Stimulated activated CD8-positive, alpha-beta memory T cell treated with anti-CD3 and anti-CD28 coated beads, Interleukin-12 subunit alpha, Interleukin-12 subunit beta, amount 100 ng/mL, for 1 hour (primary cell): Measurements from ENCODE around the gene NAT16.

Source experiments
- DNase-seq: peaks from one replicate; pipeline ENCODE4 v3.0.0-alpha.2; 2020; ENCODE audit warnings: low read depth

Gene NAT16

DNA sequence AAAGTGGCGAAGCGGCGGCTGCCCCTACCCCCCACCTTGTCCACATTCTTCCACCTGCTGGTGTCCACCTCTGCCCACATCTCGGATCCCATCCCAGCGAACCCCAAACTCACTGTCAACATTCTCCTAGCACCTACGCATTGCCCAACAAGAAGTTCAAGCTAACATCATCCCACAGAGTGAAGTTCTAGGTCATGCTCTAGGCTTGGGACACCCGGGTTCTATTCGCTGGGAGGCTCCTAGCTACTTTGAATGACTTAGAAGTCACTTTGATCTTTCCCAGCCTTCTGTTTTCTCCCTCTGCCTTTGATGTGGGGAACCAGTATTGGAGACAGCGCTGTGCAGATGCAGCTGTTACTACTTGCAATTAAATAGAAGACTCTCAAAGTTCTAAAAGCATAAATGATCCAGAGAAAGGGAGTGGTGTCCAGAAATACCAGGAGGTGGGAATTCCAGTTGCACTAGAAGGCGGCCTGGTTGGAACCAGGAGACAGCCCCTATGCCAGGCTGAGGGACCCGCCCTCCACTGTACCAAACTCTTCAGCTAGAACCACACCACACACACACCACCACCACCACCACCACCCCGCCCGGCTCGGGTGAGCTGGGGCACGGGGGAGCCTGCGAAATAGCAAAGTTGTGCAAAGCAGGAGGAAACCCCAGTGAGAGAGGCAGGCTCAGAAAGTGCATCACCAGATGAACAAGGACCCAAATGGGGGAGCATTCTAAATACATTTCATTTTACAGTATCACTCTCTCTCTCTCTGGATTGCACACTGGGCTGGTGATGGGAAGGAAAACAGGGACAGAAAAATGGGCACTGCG, 9.3 kb downstream of the NAT16 start:
- DNase-seq: no peak

GRCh38 chr7:101169838-101170551, 10.1 kb downstream of the NAT16 start:
- DNase-seq: peak; percentile 73

DNA sequence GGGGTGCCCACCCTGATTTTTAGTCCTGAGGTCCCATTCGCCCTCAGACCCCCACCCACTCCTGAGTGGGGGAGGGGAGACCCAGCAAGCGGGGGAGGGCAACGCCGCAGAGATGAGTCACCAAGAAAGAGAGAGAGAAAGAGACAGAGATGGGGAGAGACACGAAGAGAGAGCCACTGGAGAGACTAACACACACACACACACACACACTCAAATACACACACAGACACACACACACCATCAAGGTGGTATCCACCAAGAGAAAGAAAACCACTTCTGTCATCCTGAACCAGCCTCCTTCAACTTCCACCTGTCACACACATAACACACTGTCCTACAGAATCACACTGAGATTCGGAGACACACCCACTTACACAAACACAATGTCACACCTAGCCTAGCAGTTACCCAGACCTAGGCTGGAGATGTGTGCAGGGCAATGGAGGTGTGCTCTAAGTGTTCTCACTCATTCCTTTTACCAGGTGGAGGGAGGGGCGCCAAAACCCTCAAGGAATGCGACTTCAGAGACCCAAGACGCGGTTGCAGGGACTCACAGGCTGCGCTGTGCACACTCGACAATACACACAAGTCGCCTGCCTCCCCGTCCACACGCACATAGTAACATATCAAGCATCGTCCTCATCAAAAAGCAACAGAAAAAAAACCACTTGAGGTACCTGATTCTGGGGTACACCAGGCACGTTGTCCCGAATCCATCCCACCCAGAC, 10.8 kb downstream of the NAT16 start:
- DNase-seq: no peak

DNA sequence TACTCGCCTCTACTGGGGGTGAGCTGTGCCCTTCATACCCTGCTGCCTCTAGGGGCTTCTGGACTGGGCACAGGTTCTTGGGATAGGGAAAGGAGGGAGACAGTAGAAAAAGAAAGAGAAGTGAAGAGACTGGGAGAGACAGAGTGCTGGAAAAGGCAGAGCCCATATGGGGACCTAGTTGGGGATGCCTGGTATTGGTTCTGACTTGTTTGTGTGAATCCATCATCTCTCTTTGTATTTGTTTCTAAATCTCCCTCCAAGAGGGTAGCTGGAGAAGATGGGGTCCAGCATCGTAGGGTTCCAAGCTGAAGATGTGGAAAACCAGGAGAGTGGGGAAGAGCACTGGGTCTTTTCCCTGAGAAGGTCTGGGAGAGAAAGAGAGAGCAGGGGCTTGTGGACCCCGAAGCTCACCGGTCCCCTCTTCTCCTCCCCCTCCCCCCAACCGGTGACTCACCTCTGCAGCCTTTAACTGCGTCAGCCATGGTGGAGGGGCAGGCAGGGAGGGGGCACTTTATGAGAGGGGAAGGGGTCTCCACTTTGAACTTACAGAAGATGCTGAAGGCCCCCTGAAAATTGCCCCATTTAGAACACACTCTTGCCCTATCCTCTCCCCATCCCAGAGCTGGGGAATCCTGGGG, 11.6 kb downstream of the NAT16 start:
- DNase-seq: no peak

GRCh38 chr7:101167645-101168411, 12.3 kb downstream of the NAT16 start:
- no peak for DNase-seq

GRCh38 chr7:101166909-101167644, 13.0 kb downstream of the NAT16 start:
- DNase-seq: no peak

- no peak for DNase-seq
Observed at GRCh38 chr7:101166648-101166908, 13.5 kb downstream of the NAT16 start.

- DNase-seq: no peak
Observed at GRCh38 chr7:101165958-101166647, 14.0 kb downstream of the NAT16 start.

GRCh38 chr7:101165075-101165957, 14.8 kb downstream of the NAT16 start, which contains the start of gene VGF:
Gene VGF, minus strand, starts transcription at chr7:101165569. Its CDS starts 726 bp downstream, at chr7:101164843.
- peak; percentile 83 for DNase-seq

DNA sequence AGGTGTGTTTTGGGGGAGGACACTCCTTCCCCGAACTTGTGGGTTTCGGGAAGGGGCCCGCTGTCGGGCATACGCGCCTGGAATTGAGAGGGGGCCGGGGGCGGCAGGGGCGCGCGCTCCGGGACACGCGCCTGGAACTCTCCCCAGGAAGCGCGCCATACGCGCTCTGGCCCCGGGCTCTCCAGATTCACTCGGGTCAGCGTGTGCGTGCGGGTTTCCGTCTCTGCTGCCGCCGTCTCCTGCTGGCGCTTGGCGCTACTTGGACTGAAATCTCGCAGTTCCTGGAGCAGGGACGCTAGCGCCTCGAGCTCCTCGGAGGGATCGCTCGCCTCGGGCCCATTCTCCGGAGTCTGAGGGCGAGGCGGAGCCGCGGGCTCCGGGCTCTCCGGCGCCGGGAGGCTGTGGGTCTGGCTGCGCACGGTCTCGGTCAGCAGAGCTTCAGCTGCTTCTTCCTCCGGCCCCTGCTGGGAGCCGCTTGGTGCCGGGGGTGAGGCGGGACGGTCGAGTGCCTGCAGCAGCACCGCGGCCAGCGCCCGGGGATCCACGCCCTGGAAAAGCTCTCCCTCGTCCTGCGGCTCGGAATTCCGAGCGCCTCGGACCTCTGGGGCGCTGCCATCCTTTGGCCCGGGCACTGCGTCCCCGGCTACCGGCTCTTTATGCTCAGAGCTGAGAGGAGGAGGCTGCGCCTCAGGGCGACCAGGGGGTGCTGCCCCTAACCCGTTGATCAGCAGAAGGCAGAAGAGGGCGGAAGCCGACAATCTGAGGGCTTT, 15.8 kb downstream of the NAT16 start:
- DNase-seq: no peak

DNA sequence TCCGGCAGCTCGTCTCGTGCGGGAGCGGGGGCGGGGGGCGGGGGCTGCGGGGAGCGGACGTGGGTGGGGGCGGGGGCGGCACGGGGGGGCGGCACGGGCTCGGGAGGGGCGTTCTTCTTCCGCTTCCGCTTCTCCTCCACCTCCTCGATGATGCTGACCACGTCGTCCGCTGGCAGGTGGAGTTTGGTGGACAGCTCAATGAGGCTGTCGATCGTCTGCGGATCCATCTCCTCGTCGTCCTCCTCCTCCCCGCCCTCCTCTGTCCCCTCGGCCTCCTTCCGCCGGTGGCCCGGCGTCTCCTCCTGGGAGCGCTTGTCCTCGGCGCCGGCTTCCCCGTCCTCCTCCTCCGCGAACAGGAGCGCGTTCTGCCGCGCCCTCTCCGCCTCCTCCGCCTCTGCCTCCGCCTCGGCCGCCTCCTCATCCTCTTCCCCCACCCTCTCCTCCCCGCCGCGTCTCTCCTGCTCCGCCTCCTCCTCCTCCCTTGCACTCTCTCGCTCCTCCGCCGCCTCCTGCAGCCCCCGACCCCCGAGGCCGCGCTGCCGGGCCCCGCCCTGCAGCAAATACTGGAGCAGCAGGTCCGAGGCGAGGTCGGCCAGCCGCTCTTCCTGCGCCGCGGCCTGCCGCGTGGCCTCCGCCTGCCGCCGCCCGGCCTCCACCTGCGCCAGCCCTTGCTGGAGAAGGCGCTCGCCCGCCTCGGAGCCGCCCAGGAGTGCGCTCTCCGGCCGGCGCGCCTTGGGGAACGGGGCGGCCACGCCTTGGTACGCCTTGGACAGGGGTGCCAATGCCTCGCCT, 16.6 kb downstream of the NAT16 start:
- DNase-seq: no peak

DNA sequence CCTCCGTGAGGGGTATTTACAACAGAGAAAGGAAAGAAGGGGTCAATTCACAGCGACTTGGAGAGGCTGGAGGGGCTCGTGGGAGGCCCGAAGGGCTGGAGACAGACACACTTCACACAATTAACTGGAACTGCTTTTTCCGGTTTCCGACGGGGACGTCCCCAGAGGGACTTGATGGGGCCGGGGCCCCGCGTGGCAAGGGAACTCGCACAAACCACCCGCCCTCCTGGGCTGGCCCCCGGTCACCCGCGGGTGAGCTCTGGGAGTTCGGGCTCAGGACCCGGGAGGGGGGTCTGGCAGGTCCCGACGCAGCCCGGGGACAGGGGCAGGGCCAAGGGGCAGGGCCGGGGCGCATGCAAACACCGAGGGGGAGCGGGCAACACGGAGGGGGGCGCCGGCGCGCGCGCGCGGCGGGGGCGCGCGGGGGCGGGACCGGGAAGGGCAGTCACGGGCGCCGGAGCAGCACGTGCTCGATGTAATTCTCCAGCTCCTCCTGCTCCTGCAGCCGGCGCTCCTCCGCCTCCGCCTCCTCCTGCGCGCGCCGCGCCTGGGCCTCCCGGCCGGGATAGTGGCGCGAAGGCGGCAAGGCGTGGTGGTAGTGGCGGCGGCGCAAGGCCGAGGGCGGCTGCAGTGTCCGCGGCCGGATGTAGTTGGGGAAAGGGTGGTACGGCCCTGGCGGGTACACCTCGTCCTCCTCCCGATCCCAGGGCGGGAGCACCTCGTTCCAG, 17.4 kb downstream of the NAT16 start:
- DNase-seq: no peak

DNA sequence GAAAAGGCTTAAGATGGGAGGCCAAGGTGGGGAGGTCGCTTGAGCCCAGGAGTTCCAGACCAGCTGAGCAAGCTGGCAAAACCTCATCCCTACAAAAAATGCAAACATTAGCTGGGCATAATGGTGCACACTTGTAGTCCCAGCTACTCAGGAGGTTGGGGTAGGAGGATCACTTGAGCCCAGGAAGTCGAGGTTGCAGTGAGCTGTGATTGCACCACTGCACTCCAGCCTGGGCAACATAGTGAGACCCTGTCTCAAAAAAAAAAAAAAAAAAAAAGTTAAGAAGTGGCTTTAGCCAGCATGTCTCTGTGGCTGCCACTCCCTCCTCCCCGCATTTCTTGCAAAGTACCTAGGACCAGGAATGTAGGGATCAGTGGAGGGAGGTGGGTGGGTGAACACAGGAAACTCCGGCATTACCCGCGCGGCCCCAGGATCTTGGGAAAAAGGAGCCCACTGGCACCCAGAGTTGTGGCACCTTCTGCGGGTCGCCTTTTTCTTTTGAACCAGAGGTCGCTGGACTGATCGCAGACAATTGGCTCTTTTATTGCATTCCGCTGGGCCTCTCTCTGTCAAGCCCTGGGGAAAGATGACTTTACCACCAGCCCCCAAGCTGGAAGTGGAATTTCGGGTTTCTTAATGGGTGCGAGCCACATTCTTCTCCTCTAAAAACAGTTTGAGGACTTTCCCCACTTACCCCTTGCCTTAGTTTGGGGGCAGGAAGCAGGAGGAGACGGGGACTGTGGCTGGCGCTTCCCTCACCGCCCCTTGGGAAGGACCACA, 18.2 kb downstream of the NAT16 start:
- no peak for DNase-seq

- no peak for DNase-seq
Observed at GRCh38 chr7:101160910-101161309, 19.2 kb downstream of the NAT16 start.

DNA sequence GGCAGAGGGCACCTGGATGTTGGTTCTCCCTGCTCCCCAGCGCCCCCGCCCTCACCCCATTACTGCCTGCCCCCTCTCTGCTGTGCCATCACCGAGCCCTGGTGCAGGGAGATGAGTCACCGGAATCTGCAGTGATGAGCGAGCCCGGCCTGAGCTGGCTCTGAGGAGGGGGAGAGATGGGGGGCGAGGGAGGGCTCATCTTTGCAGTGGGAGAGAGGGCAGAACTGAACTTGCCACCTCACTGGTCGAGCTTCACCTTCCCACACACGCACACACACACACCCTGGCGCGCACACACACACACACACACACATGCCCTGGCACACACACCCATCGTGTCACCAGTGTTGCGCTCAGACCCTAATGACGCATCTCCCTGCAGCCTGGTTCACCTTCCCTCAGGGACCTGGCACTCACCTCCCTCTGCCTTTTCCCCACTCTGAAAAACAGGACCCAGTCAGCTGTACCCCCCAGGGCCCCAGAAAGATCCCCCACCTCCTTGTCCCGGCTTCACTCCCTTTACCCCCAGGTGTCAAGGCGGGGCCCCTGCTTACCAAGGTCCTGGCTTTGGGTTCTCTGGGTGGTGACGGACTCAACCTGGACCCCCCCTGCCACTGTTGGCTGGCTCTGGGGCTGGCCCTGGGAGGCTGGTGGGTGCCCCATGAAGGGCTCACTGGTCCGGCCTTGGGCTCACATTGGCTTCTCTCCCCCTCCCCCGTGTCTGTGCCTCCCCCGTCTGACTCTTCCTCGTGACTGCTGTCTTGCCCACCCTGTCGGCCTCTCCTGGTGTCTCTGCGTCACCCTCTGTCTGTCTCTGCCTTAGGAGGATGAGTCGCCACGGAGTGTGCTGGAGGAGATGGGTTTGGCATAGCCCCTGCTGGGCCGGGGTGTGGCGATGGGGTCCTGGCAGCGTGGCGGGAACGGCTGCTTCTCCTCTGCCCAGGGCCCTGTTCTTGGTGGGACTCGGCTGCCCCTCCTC, 20.1 kb downstream of the NAT16 start:
- no peak for DNase-seq
